HepG2 (cell line): Measurements from ENCODE around the gene HMGN4. TPM values are rescaled to one million over a fixed set of nuclear protein-coding genes. Genes with fewer than 3 reads are reported as not detected.
A peak's percentile ranks its signal among the peaks of the same experiment; 100 is the strongest.

Source experiments
- ARHGAP35 ChIP-seq: sonication (generic); formaldehyde crosslinking; IDR thresholded peaks from 2 replicates; pipeline ENCODE4 v1.9.0; 2022; ENCODE audit warnings: mild to moderate bottlenecking, inconsistent platforms, moderate library complexity, missing genetic modification reagents, borderline replicate concordance
- ASH2L ChIP-seq: fragments of 300-600, 200-600 bp; sonication (generic); IDR thresholded peaks from 2 replicates; pipeline ENCODE4 v1.7.0; 2017; ENCODE audit warnings: low read depth, mild to moderate bottlenecking, moderate library complexity, mixed read lengths, low read length; ENCODE audit not compliant: insufficient read length
- E2F5 ChIP-seq: sonication (generic); formaldehyde crosslinking; conservative IDR thresholded peaks from 2 replicates; pipeline ENCODE4 v1.4.0; 2020; ENCODE audit warnings: missing genetic modification reagents
- FOXK1 ChIP-seq: sonication (generic); formaldehyde crosslinking; IDR thresholded peaks from 2 replicates; pipeline ENCODE4 v1.4.0; 2020; ENCODE audit warnings: low read depth, missing genetic modification reagents, borderline replicate concordance
- IKZF5 ChIP-seq: IDR thresholded peaks from 2 replicates; pipeline ENCODE4 v1.6.1; 2018; ENCODE audit warnings: missing genetic modification reagents, mild to moderate bottlenecking, missing compliant biosample characterization
- KDM5B ChIP-seq: sonication (generic); formaldehyde crosslinking; IDR thresholded peaks from 2 replicates; pipeline ENCODE4 v1.4.0; 2020; ENCODE audit warnings: missing genetic modification reagents, mild to moderate bottlenecking, borderline replicate concordance
- MXD1 ChIP-seq: sonication (generic); formaldehyde crosslinking; IDR thresholded peaks from 2 replicates; pipeline ENCODE4 v1.4.0; 2020; ENCODE audit warnings: mild to moderate bottlenecking, missing genetic modification reagents
- PRMT3 ChIP-seq: sonication (generic); formaldehyde crosslinking; IDR thresholded peaks from 2 replicates; pipeline ENCODE4 v1.8.1; 2022; ENCODE audit warnings: low read depth, mild to moderate bottlenecking, moderate library complexity, missing genetic modification reagents, borderline replicate concordance
- REL ChIP-seq: sonication (generic); formaldehyde crosslinking; conservative IDR thresholded peaks from 2 replicates; pipeline ENCODE4 v1.8.0; 2022; ENCODE audit warnings: mild to moderate bottlenecking, missing genetic modification reagents, moderate library complexity
- SMARCC2 ChIP-seq: fragments of 450-650 bp; IDR thresholded peaks from 2 replicates; pipeline ENCODE4 v1.6.1; 2017; ENCODE audit warnings: antibody characterized with exemption, mild to moderate bottlenecking
- SSRP1 ChIP-seq: IDR thresholded peaks from 2 replicates; pipeline ENCODE4 v1.6.1; 2016; ENCODE audit warnings: control low read depth
- TRIM24 ChIP-seq: sonication (generic); formaldehyde crosslinking; IDR thresholded peaks from 2 replicates; pipeline ENCODE4 v1.8.0; 2022; ENCODE audit warnings: mild to moderate bottlenecking, missing genetic modification reagents
- ZMAT3 ChIP-seq: sonication (generic); formaldehyde crosslinking; conservative IDR thresholded peaks from 2 replicates; pipeline ENCODE4 v1.7.0; 2021; ENCODE audit warnings: missing genetic modification reagents
- ZNF224 ChIP-seq: sonication (generic); formaldehyde crosslinking; IDR thresholded peaks from 2 replicates; pipeline ENCODE4 v1.5.0; 2020; ENCODE audit warnings: mild to moderate bottlenecking, missing genetic modification reagents
- ZNF274 ChIP-seq: sonication (generic); formaldehyde crosslinking; IDR thresholded peaks from 2 replicates; pipeline ENCODE4 v1.5.1; 2020; ENCODE audit warnings: mild to moderate bottlenecking, missing genetic modification reagents
- ZNF451 ChIP-seq: sonication (generic); formaldehyde crosslinking; IDR thresholded peaks from 2 replicates; pipeline ENCODE4 v1.5.0; 2020; ENCODE audit warnings: mild to moderate bottlenecking, missing genetic modification reagents
- ZNF710 ChIP-seq: sonication (generic); formaldehyde crosslinking; IDR thresholded peaks from 2 replicates; pipeline ENCODE4 v1.5.0; 2020; ENCODE audit warnings: mild to moderate bottlenecking, missing genetic modification reagents, borderline replicate concordance
- ZNF891 ChIP-seq: sonication (generic); formaldehyde crosslinking; IDR thresholded peaks from 2 replicates; pipeline ENCODE4 v1.5.0; 2020; ENCODE audit warnings: mild to moderate bottlenecking, missing genetic modification reagents
- polyA plus RNA-seq, 8 experiments: library from polyadenylated mRNA; depleted of rRNA in 3 of 8; stranded (reverse) in 7 of 8; unstranded in 1 of 8; fragments of >200 nt; fragmentation: Illumina TruSeq in 4 of 8; extraction: Trizol in 4 of 8; gene quantifications; 2 replicates each; pipeline versions ENCODE4 v1.2.1 to v1.2.3, GENCODE V29; 2011 to 2016; ENCODE audit warnings: low read depth in 4 of 8, missing spikeins in 1 of 8, mixed read lengths in 1 of 8; ENCODE audit not compliant: insufficient read depth in 1 of 8
- total RNA-seq, 5 experiments: library from RNA; depleted of rRNA; stranded (reverse); fragments of >200 nt; fragmentation: Illumina TruSeq; extraction: Trizol; gene quantifications; 2 replicates each; pipeline ENCODE4 v1.2.3, GENCODE V29; 2016; ENCODE audit warnings: low read depth in 1 of 5
- TF ChIP-seq, protein P1 (sequence below): sonication (generic); formaldehyde crosslinking; conservative IDR thresholded peaks from 2 replicates; pipeline ENCODE4 v1.5.0; 2020; ENCODE audit warnings: missing genetic modification reagents
- TF ChIP-seq, protein P2 (sequence below): sonication (generic); formaldehyde crosslinking; IDR thresholded peaks from 2 replicates; pipeline ENCODE4 v1.4.0; 2020; ENCODE audit warnings: missing genetic modification reagents, low read depth, mild to moderate bottlenecking, borderline replicate concordance
- TF ChIP-seq, protein P3 (sequence below): IDR thresholded peaks from 2 replicates; pipeline ENCODE4 v1.6.1; 2016

HMGN4 gene
- total and polyA plus RNA-seq, 2 of the 13 experiments (the other 11 are each of a cell fraction or from before 2014, with no cell fraction given): 39.9 to 52.1 TPM

DNA sequence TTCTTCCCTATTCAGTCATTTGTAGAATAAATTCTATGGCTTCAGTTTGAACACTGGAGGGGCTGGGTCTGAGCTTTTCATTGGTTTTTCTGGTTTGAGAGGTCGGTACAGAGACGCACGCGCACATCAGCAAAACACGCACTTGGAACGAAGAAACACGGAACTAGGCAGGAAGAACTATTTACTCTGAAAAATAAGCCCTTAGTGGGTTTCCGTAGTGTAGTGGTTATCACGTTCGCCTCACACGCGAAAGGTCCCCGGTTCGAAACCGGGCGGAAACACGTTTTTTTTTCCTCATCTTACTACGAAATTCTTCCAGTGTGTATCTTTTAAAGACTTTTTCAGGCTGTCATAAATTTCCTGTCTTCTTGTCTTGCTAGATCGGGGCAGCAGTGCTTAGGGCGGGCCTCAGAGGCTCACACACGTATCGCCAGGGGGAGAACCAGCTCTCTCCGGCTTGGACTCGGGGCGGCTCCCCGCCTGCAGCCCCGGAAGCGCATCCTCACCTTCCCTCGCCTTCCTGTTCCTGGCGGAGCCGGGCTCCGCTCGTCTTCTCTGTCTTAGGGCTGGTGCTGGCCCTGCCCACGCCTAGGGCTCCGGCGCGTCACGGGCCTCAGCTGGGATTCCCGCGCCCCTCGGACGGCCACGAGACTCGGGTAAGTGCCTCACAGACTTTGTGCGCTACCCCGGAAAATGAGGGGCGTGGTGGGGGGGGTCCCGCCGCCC is at the start of gene HMGN4 (continued):
- TF ChIP-seq E2F5 (CRISPR knock-in tag) (0 out of 2 replicates have a peak, but pooled peaks have one; percentile 42), ZNF891 (peak; percentile 89), FOXK1 (CRISPR knock-in tag) (peak; percentile 58; the same call in 1 of the 2 replicates), SMARCC2 (no peak), PRMT3 (0 out of 2 replicates have a peak, but pooled peaks have one; percentile 63), MXD1 (CRISPR knock-in tag) (peak; percentile 86), ASH2L (peak; percentile 88), ZMAT3 (CRISPR knock-in tag) (no peak; the same call in 1 of the 2 replicates), REL (CRISPR knock-in tag) (no peak), IKZF5 (CRISPR knock-in tag) (no peak; the same call in 1 of the 2 replicates), ZNF224 (CRISPR knock-in tag) (no peak), ZNF274 (CRISPR knock-in tag) (no peak; the same call in 1 of the 2 replicates), KDM5B (CRISPR knock-in tag) (peak; percentile 95), ARHGAP35 (CRISPR knock-in tag) (peak; percentile 63), TRIM24 (no peak), SSRP1 (CRISPR knock-in tag) (0 out of 2 replicates have a peak, but pooled peaks have one; percentile 11), ZNF451 (CRISPR knock-in tag) (peak; percentile 64; the same call in 1 of the 2 replicates), ZNF710 (CRISPR knock-in tag) (peak; percentile 80)
- TF ChIP-seq, protein P1, sequence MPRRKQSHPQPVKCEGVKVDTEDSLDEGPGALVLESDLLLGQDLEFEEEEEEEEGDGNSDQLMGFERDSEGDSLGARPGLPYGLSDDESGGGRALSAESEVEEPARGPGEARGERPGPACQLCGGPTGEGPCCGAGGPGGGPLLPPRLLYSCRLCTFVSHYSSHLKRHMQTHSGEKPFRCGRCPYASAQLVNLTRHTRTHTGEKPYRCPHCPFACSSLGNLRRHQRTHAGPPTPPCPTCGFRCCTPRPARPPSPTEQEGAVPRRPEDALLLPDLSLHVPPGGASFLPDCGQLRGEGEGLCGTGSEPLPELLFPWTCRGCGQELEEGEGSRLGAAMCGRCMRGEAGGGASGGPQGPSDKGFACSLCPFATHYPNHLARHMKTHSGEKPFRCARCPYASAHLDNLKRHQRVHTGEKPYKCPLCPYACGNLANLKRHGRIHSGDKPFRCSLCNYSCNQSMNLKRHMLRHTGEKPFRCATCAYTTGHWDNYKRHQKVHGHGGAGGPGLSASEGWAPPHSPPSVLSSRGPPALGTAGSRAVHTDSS (CRISPR knock-in tag): no peak; the same call in 1 of the 2 replicates
- TF ChIP-seq, protein P2, sequence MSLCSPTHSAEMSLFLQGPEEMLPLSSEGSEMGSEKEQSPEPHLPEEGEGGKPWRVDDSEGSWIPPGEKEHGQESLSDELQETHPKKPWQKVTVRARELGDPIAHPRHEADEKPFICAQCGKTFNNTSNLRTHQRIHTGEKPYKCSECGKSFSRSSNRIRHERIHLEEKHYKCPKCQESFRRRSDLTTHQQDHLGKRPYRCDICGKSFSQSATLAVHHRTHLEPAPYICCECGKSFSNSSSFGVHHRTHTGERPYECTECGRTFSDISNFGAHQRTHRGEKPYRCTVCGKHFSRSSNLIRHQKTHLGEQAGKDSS (CRISPR knock-in tag): no peak
- TF ChIP-seq, protein P3, sequence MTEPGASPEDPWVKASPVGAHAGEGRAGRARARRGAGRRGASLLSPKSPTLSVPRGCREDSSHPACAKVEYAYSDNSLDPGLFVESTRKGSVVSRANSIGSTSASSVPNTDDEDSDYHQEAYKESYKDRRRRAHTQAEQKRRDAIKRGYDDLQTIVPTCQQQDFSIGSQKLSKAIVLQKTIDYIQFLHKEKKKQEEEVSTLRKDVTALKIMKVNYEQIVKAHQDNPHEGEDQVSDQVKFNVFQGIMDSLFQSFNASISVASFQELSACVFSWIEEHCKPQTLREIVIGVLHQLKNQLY (CRISPR knock-in tag): no peak
